G401 (cell line): ENCODE data around the gene CBR4. TPM values are rescaled to one million over a fixed set of nuclear protein-coding genes. Genes with fewer than 3 reads are reported as not detected.
"Not testable (repeated sequence)": the region's sequence is repeated elsewhere in the genome, so short reads cannot be mapped to it uniquely, and the experiment has no call there.

Experiments used
- DNase-seq: peaks from one replicate; pipeline ENCODE4 v3.0.0-alpha.2; 2015; ENCODE audit warnings: low spot score
- in situ Hi-C: cut with HindIII; loops from 2 replicates; pipeline ENCODE4 v1.10.0; 2016; ENCODE audit warnings: low sequenced_read_pairs, mixed read lengths
- total RNA-seq: library from RNA; depleted of rRNA; stranded (reverse); fragments of >200 nt; shearing (Covaris generic); gene quantifications from 2 replicates; pipeline ENCODE4 v1.2.3, GENCODE V29; 2014

CBR4 gene
- total RNA-seq, 1 experiment from 2014 or later, result 5.8 TPM

DNA sequence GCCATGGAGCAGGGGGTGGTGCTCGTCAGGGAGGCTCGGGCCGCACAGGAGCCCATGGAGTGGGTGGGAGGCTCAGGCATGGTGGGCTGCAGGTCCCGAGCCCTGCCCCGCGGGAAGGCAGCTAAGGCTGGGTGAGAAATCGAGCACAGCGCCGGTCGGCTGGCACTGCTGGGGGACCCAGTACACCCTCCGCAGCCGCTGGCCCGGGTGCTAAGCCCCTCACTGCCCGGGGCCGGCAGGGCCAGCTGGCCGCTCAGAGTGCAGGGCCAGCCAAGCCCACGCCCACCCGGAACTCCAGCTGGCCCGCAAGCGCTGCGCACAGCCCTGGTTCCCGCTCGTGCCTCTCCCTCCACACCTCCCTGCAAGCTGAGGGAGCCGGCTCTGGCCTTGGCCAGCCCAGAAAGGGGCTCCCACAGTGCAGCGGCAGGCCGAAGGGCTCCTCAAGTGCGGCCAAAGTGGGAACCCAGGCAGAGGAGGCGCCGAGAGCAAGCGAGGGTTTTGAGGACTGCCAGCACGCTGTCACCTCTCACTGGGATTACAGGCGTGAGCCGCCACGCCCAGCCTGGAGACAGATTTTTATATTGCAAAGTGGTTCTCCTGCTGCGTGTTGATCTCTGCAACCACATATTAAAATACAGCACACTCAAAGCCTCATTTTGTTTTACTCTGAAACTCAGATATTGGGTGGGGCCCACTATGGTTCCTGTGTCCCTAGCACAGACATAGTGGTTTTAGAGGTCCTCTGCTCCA, 26.0 kb upstream of the CBR4 start:
- DNase-seq, in situ Hi-C loops: not testable (repeated sequence)

DNA sequence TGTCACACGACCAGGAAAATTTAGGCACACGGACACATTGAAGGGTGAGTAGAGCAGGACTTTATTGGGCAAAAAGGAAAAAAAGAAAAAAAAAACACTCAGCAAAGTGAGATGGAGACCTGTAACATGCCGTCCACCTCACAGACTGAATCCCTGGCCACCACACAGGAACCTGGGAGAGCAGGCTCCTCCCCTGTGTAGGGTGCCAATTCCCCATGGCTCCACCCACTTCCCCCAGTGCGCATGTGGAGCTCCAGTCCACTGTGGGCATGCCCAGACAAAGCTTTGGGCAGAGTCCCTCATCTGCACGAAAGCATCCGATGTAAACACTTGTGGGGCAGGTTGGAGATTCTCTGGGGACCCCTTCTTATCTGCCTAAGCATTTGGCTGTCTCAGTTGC, 23.6 kb upstream of the CBR4 start:
- in situ Hi-C loops, result no loop called here
- no peak for DNase-seq

DNA sequence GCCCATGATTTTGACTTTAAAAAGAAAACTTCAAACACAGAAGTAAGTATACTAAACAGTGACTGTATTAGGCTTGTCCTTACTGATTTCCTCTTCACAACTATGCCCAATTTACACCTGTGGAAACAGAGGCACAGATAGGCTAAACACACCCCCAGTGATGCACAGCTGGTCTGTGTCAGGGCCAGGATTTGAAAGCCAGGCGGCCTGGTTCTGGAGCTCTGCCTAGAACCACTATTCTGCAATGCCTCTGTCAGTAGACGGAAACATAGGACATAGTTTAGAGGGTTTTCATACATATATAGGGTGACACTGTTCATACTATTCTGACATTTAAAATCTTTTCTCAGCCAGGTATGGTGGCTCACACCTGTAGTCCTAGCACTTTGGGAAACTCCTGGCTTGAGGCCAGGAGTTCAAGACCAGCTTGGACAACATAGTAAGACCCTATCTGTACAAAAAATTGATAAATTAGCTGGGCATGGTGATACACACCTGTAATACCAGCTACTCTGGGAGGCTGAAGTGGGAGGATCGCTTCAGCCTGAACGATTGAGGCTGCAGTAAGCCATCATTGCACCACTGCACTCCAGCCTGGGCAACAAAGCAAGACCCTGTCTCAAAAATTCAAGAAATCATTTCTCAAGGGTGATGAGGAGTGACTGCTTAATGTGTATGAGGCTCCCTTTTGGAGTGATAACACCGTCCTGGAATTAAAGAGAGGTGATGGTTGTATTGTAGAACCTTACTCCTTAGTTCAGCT, 23.0 kb upstream of the CBR4 start:
- no peak for DNase-seq
- in situ Hi-C loops, result no loop called here

DNA sequence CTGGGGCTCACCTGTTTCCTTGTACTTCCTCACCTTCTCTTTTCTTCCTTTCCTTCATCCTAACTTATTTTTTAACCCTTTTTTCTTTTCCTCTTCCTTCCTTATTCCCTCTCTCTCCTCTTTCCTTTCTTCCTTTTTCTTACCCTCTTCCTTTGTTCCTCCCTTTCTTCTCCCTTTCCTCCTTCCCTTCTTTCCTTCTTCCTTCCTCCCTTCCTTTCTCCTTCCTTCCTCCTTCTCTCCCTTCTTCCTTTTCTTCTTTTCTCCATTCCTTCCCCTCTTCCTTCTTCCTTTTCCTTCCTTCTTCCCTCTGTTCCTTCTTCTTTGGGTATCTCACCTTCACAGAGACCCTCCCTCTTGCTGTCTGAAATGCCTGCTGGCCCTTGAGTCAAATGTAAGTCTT, 22.1 kb upstream of the CBR4 start:
- in situ Hi-C loops, result no loop called here
- DNase-seq, result no peak

DNA sequence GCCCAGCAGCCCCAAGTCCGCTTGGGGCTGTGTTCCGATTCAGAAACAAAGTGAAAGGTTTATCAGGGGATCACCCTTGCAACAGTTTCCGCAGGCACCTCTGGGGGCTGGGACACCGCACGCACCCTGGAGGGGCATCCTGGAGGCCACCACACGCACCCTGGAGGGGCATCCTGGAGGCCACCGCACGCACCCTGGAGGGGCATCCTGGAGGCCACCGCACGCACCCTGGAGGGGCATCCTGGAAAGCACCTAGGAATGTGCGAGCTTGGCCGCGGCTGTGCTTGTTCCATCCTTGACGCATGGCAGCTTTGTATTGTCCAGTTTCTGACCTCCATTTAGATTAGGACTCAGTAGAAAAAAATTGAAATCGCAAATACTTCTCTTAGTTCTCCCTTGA, 21.3 kb upstream of the CBR4 start:
- in situ Hi-C loops, result no loop called here
- DNase-seq, result no peak

DNA sequence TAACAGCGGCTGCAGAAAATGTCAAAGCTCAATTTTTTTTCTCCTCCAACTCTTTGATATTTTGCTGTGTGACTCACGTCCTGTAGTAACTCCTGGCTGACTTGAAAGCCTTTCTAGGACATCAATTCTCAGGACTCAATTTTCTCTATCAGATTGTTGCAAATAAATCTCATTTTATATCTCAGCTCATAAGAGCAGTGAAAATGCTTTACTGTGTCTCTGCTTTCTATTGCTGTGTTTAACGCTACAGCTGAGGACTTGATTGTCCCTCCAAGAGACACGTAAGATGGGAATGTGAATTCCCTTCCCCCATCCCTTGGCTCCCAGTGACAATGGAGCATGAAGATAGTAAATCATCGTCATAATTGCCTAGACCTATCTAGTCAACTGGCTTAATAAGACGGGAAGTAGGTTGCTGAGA, 20.5 kb upstream of the CBR4 start:
- in situ Hi-C loops, result no loop called here
- no peak for DNase-seq

DNA sequence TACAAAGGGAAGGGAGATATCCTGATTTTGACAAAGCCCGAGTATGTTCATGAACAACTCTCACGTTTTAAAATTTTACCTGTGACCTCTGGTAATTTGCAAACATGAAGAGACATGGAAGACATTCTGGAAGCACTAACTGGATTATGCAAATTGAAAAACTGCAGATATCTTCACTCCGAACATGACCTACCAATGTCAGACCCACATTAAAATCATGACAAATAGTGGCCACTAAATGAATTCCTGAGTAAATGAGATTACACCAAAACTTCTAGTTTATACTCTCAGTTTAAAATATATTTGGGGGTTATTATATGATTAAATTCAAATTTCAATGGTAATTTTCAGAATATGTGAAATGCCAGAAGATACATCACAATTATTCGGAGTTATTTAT, 19.9 kb upstream of the CBR4 start:
- no peak for DNase-seq
- in situ Hi-C loops, result no loop called here

DNA sequence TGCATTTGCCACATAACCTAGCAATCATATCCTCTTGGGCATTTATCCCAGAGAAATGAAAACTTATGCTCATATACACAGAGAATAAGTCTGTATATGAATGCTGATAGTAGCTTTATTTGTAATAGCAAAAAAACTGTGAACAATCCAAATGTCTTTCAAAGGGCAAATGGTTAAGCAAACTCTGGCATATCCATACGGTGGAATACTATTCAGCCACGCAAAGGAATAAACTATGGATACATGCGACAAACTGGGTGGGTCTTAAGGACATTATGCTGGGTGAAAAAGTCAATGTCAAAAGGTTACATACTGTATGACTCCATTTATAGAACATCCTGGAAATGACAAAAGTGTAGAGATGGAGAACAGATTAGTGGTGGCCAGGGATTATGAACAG, 17.6 kb upstream of the CBR4 start:
- no peak for DNase-seq
- in situ Hi-C loops, result no loop called here

DNA sequence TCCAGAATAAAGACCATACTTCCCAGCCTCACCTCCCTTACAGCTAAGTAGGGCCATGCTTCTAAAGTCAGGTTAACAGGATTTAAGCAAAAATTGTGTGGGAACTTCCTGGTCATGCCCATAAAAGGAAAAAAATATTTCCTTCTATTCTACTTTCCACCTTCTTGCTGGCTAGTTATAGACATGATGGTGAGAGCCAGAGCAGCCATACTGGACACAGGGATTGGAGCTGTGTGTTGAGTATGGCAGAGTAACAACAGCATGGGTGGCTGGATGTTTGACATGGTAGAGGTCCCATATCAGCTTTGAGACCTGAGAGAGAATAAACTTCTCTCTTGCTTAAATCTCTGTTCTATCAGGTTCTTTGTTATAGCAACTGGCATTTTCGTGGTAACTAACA, 15.1 kb upstream of the CBR4 start:
- in situ Hi-C loops, result no loop called here
- DNase-seq, result no peak

DNA sequence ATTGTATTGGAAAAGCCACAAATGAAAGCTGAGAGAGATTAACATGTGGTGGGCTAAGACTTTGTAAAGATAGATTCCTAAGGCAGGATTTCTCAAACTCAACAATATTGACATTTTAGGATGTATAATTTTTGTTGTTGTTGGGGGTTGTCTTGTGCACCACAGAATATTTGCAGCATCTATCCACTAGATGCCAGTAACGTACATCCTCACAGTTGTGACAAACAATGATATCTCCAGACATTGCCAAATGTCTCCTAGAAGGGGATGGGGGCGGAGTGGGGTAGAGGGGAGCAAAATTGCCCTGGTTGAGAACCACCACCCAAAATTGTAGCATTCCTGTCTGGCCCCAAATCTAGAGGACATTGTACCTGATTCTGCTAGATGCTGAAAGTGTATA, 14.7 kb upstream of the CBR4 start:
- peak; percentile 13 for DNase-seq
- in situ Hi-C loops, result no loop called here

DNA sequence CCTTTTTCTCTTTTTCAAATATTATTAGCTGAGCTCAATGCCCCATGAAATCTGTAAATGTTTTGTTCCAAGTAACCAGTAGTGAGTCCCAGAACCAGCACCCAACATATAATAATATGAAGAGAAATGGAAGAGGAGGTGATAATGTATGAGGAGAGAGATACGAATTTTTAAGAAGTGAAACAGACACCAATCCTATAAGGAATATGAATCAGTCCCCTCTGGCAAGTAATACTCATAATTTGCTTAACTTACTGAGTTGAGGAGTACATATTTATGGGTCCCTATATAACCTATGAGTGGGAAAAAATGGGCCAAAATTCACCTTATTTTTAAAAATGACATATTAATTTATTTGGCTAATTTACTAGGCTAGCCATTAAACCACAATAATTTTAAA, 8.4 kb upstream of the CBR4 start:
- in situ Hi-C loops, result no loop called here

DNA sequence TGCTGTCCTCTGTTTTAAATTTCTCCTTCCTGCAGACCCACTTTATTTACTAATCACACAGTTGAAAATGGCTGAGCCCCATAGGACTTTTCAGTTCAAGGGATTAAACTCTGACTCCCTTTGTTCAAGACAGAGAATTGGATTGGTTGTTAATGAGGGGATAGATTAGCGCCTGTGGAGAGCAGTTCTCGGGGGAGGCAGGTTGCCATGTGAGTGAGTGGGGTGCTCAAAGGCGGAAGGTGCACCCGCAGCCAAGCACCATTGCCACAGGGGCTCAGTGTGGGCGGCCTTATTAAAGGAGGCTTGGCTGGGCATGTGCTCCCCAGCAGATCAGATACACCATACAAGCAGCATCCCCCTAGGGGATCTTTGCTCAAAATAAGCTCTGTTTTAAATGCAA, 7.9 kb upstream of the CBR4 start:
- in situ Hi-C loops, result no loop called here
- no peak for DNase-seq

More for the DNA sequence above, 8.4 kb upstream of the CBR4 start:
- no peak for DNase-seq

DNA sequence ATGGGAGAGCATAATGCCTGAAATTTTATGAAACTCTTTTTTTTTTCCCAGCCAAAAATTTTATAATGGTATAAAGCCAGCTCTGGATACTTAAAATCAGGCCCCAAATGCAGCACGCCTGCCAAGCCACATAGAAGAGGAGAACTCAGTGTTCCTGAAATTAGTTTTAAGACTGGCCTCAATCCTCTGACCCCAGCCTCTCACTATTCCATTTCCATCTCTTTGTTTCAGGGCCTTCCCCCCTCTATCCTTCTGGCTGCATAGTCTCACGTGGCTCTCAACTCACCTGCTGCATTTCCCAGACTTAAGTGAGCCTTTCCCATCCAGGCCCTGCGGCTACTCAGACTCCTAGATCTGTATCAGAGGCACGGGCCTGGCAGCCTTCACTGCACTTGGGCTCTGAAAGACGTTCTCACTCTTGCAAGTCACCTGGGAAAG, 5.2 kb upstream of the CBR4 start:
- in situ Hi-C loops, result no loop called here
- no peak for DNase-seq

DNA sequence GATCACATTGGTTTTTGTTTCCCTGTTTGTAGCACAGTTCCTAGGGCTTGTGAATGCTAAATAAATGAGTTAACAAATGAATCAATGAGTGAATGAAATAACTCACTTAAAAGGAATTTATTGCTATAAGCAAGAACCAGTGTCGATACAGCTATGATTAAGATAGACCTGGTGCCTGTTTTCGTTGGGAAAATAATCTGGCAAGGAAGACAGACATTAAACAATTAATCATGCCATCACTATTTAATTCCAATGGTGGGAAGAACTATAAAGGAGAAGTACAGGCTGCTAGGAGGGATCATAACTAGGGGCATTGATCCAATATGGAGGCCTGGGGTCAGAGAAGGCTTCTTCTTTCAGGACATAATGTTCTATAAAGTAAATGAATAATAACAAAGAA, 4.5 kb upstream of the CBR4 start:
- in situ Hi-C loops, result no loop called here
- no peak for DNase-seq

DNA sequence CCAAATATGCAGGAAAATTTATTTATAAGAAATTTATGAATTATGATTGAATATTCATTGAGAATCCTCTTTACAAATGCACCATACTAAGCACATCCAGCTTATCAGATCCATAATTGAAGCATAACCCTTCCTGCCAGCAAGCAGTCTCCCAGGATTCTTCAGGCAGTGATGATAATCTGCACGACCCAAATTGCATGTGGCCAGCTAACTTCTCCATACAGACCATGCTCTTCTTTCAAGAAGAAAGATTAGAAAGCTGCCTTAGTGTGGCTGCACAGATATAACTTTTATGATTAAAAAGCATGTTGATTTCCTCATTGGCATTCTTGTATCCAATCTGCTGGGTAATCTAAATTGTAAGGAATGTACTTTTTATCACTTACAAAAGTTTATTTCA, 3.3 kb upstream of the CBR4 start:
- in situ Hi-C loops, result no loop called here
- no peak for DNase-seq

DNA sequence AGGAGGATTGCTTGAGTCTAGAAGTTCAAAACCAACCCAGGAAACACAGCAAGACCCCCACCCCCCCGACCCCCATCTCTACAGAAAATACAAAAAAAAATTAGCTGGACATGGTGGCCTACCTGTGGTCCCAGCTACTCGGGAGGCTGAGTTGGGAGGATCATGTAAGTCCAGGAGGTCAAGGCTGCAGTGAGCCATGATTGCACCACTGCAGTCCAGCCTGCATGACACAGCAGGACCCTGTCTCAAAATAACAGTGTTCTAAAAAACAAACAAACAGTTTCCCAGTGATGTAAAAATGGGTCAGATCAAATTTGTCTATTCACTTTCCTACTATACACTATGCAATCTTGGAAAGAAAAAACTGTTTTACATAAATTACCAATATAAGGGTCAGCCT, 2.0 kb upstream of the CBR4 start:
- DNase-seq, result no peak
- in situ Hi-C loops, result no loop called here

DNA sequence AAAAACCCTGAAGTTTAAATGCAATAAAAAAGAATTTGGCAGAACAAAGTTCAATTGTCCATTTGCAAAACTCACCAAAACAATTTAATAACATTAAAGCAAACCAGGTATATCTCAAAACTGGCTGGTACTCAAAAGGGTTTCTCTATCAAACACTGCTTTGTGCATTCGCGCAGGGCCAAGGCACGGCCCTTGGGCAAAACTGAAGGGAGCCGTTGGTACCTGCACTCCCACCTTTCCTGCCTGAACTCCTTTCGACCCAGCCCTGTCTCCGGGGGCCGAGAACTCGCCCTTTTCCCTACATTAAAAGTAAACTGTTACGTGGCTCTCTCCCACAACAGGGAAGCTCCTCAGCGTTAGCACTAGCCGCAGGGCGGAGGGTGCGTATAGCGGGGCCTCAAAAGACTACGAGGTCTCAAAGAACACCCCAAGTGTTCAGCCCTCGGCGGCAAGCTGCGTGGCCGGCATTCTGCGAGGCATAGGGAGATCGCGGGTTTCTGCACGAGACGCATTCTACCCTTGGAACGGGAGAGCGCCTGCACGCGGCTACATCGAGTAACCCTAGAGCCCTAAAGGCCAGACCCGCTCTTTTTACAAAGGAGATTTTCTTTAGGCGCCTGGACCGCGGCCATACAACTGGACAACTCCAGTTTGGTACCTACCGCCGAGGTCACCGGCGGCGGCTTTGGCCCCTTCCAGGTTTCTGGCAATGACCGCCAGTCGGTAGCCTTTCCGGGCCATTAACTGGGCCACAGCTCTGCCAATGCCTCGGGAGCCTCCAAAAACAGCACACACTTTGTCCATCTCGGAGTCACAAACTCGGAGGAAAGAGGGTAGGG, 550 bp downstream of the CBR4 start:
- no peak for DNase-seq
- in situ Hi-C loops, result no loop called here

DNA sequence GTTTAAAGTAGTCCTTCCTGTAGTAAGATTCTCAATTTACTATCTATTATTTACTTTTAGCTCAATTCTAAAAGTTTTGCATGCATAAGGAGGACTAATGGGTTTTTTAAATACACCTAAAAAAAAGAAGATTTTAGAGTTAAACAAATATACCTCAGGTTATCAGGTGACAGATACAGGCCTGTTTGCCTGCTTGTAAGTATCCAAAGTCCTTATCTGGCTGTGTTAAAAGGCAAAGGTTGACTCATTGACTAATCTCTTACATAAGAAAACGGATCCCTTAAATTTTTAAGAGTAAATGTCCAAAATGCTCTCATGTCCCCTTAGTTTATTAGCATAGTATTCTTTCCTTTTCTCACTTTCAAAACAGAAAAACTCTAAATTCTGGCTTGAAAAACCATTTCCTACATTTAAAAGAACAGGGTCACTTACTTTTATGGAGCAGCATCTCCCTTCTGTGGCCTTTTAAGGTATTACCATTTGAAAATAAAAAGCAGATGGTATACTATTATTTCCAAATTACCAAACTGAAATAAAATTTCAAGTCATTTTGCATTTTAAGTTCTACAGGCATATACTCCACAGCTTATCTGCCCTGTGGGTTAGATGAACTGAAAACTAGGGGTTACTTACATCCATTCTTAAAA, 4.5 kb downstream of the CBR4 start:
- no peak for DNase-seq

DNA sequence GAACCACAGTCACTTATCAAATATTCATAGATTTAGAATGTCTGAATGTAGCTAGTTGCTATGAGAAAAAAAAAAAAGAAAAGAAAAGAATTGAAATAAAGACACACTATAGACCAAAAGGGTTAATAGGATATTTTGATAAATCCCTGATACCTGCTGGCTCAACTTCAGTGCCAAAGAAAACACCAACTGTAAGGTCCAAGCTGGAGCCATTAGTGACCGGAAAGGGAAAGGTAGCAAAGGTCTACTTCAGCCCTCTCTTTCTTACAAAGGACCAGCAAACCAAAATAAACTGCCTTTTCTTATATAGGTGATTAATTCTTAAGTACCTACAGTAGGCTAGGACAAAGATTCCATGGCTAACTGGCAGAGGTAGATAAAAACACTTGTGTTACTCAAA, 9.7 kb downstream of the CBR4 start:
- DNase-seq, result no peak
- in situ Hi-C loops, result no loop called here

More for the DNA sequence above, 4.5 kb downstream of the CBR4 start:
- in situ Hi-C loops, result no loop called here
